Endothelial cell of umbilical vein (primary cell): ENCODE results near the gene TPO. TPM values are rescaled to one million over a fixed set of nuclear protein-coding genes. Genes with fewer than 3 reads are reported as not detected.

Experiments used
- BruUV-seq: library from RNA; stranded (reverse); fragments of 400-500 nt; replicated peaks from 2 replicates; lab custom pipeline; 2021; lab: Mats Ljungman, UMichigan
- CTCF ChIA-PET: fragments of 300-600, 350-600 bp; sonication (Branson Sonifier 250); formaldehyde crosslinking; loops from one replicate; lab custom pipeline; 2021; ENCODE audit warnings: antibody characterized with exemption, inconsistent platforms; lab: Charles Lee
- POLR2A ChIA-PET: fragments of 300-600, 350-600 bp; sonication (Branson Sonifier 250); formaldehyde crosslinking; loops from one replicate; lab custom pipeline; 2021; ENCODE audit warnings: antibody characterized with exemption, inconsistent platforms; lab: Charles Lee
- DNase-seq: peaks from one replicate; pipeline ENCODE4 v3.0.0-alpha.2; 2011; ENCODE audit warnings: low read depth, low spot score
- FAIRE-seq: peaks from 2 replicates; lab custom pipeline; 2011; peaks lifted over from hg19 to GRCh38; lab: Jason Lieb, UNC
- H2AFZ ChIP-seq: 2 replicates; pipeline ENCODE4 v1.6.0; 2012; ENCODE audit warnings: low read depth, low read length, control low read depth, inconsistent platforms
- H3K27ac ChIP-seq: 2 replicates; pipeline ENCODE4 v1.5.1; 2011; ENCODE audit warnings: low read depth, mild to moderate bottlenecking, control low read depth, low read length, moderate library complexity; ENCODE audit not compliant: insufficient read depth
- H3K27me3 ChIP-seq, 2 experiments: 2 replicates each; pipeline versions ENCODE4 v1.6.0 to v1.6.1; 2011; ENCODE audit warnings: low read length in 2 of 2, mixed read lengths in 1 of 2; ENCODE audit not compliant: control insufficient read depth in 2 of 2, insufficient read depth in 2 of 2
- H3K36me3 ChIP-seq, 2 experiments: 2 replicates in 1 of 2; 3 replicates in 1 of 2; pipeline ENCODE4 v1.5.1; 2011; ENCODE audit warnings: low read length in 2 of 2, mild to moderate bottlenecking in 1 of 2, moderate library complexity in 1 of 2; ENCODE audit not compliant: control insufficient read depth in 2 of 2, insufficient read depth in 2 of 2; ENCODE audit errors: extremely low read depth in 1 of 2
- H3K4me1 ChIP-seq: 3 replicates; pipeline ENCODE4 v1.5.1; 2011; ENCODE audit warnings: mild to moderate bottlenecking, low read length; ENCODE audit not compliant: control insufficient read depth, insufficient read depth; ENCODE audit errors: extremely low read depth
- H3K4me2 ChIP-seq: 2 replicates; pipeline ENCODE4 v1.6.1; 2011; ENCODE audit warnings: low read length, control low read depth, mixed read lengths; ENCODE audit not compliant: insufficient read depth
- H3K4me3 ChIP-seq, 3 experiments: fragments of 200-600 bp in 1 of 3; sonication (generic), shearing (Covaris generic) in 1 of 3; replicated peaks in 1 of 3; 2 replicates each; pipeline ENCODE4 v1.5.1; 2011 to 2016; ENCODE audit warnings: control low read depth in 3 of 3, low read length in 3 of 3, mild to moderate bottlenecking in 2 of 3, inconsistent platforms in 1 of 3, low read depth in 1 of 3, moderate library complexity in 1 of 3; ENCODE audit not compliant: insufficient read depth in 1 of 3
- H3K79me2 ChIP-seq: 2 replicates; pipeline ENCODE4 v1.6.0; 2012; ENCODE audit warnings: low read length, inconsistent platforms; ENCODE audit not compliant: control insufficient read depth, insufficient read depth
- H3K9ac ChIP-seq: replicated peaks from 2 replicates; pipeline ENCODE3; 2011; ENCODE audit warnings: low read length, control low read depth; ENCODE audit not compliant: insufficient read depth; ENCODE audit errors: extremely low read depth
- H3K9me1 ChIP-seq: replicated peaks from 3 replicates; pipeline ENCODE4 v1.6.0; 2011; ENCODE audit warnings: mild to moderate bottlenecking, low read length; ENCODE audit not compliant: control insufficient read depth, insufficient read depth; ENCODE audit errors: extremely low read depth
- H3K9me3 ChIP-seq: replicated peaks from 2 replicates; pipeline ENCODE4 v1.5.1; 2012; ENCODE audit warnings: low read length, inconsistent platforms; ENCODE audit not compliant: control insufficient read depth, insufficient read depth
- H4K20me1 ChIP-seq: replicated peaks from 2 replicates; pipeline ENCODE3; 2011; ENCODE audit warnings: mild to moderate bottlenecking, low read length; ENCODE audit not compliant: control insufficient read depth, insufficient read depth; ENCODE audit errors: extremely low read depth
- EZH2 ChIP-seq: IDR thresholded peaks from 2 replicates; pipeline ENCODE4 v1.6.1; 2012; ENCODE audit warnings: borderline replicate concordance, low read depth, mild to moderate bottlenecking, moderate library complexity, low read length, inconsistent platforms; ENCODE audit not compliant: severe bottlenecking
- FOS ChIP-seq: IDR thresholded peaks from 2 replicates; pipeline ENCODE4 v1.6.1; 2011; ENCODE audit warnings: mild to moderate bottlenecking, low read length, moderate library complexity, borderline replicate concordance; ENCODE audit not compliant: insufficient read depth
- GATA2 ChIP-seq: IDR thresholded peaks from 2 replicates; pipeline ENCODE4 v1.7.0; 2011; ENCODE audit warnings: low read depth, mild to moderate bottlenecking, moderate library complexity, mixed read lengths, low read length; ENCODE audit not compliant: insufficient read length, insufficient read depth
- JUN ChIP-seq: IDR thresholded peaks from 2 replicates; pipeline ENCODE4 v1.6.1; 2011; ENCODE audit warnings: borderline replicate concordance, low read depth; ENCODE audit not compliant: insufficient read length, insufficient read depth
- MYC ChIP-seq: IDR thresholded peaks from one replicate; pipeline ENCODE4 v1.6.1; 2011; ENCODE audit warnings: mild to moderate bottlenecking, low read depth, low read length
- POLR2A ChIP-seq: IDR thresholded peaks from 2 replicates; pipeline ENCODE4 v1.6.1; 2012; ENCODE audit warnings: low read depth, mild to moderate bottlenecking, control low read depth, low read length
- POLR2AphosphoS5 ChIP-seq: IDR thresholded peaks from 2 replicates; pipeline ENCODE4 v1.6.1; 2012; ENCODE audit warnings: low read depth, mild to moderate bottlenecking, control low read depth, low read length, moderate library complexity; ENCODE audit not compliant: insufficient read depth
- dilution Hi-C: fragments of 300-500 bp; cut with MboI; formaldehyde crosslinking; loops from one replicate; pipeline ENCODE4 v1.15.0; 2019; ENCODE audit warnings: low sequenced_read_pairs; ENCODE audit not compliant: extremely low pct_ligation_motif_present
- intact Hi-C: fragments of 100-400 bp; cut with micrococcal nuclease; formaldehyde crosslinking; loops from one replicate; pipeline ENCODE4 v1.10.0; 2022
- polyA plus RNA-seq, 4 experiments: library from polyadenylated mRNA; depleted of rRNA in 3 of 4; stranded (reverse) in 3 of 4; unstranded in 1 of 4; fragments of >200 nt; gene quantifications; 2 replicates each; pipeline versions ENCODE4 v1.2.1 to v1.2.3, GENCODE V29; 2011 to 2012; ENCODE audit warnings: missing spikeins in 1 of 4
- total RNA-seq: library from RNA; stranded (reverse); gene quantifications from 2 replicates; pipeline ENCODE4 v1.2.3, GENCODE V29; 2021
- TF ChIP-seq, protein P1 (sequence below): IDR thresholded peaks from 2 replicates; pipeline ENCODE4 v1.6.1; 2011; ENCODE audit not compliant: insufficient read depth, insufficient read length
- TF ChIP-seq, protein P2 (sequence below), 2 donors: IDR thresholded peaks; 1 replicate in 1 of 2; 2 replicates in 1 of 2; pipeline ENCODE4 v1.5.1; 2011; ENCODE audit warnings: low read length in 2 of 2, mild to moderate bottlenecking in 2 of 2, moderate library complexity in 2 of 2, control low read depth in 1 of 2, inconsistent platforms in 1 of 2, low read depth in 1 of 2; ENCODE audit not compliant: insufficient read depth in 1 of 2; ENCODE audit errors: extremely low read depth in 1 of 2

The TPO gene
- total and polyA plus RNA-seq, 2 donors (not counting 3 experiments of a cell fraction or from before 2014, with no cell fraction given) = not detected

DNA sequence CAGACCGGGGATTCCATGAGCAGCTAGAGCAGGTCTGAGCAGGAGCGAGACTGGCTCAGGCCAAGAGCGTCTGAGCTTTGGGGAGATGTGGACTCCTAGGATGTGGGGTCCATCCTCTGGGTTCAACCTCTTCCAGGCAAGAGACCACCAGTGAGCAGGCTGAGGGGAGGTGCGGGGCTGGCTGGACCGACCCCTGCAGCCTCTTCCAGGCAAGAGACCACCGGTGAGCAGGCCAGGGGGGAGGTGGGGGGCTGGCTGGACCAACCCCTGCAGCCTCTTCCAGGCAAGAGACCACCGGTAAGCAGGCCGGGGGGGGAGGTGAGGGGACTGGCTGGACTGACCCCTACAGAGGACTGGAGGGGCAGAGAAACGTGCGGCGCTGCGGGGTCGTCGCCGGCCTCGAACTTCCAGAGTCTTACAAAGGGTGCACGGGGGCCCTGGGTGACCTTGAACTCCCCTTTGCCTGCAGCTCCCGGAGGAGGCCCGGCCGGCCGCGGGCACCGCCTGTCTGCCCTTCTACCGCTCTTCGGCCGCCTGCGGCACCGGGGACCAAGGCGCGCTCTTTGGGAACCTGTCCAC is 63.4 kb downstream of the TPO start:
- H3K4me3 ChIP-seq = no peak overlapping the region
- no peak overlapping the region for H3K9ac ChIP-seq
- no peaks in the 10 kb centered on the region for H3K36me3 ChIP-seq
- CTCF ChIA-PET = no interaction called here
- peaks cover 2% of the 10 kb centered on the region for H3K9me3 ChIP-seq
- DNase-seq = no peak
- no peaks in the 10 kb centered on the region for H3K9me1 ChIP-seq
- intact Hi-C loops (no loop called here), dilution Hi-C loops (no loop called here)
- no peak overlapping the region for H3K4me2 ChIP-seq
- H3K27me3 ChIP-seq = no peaks in the 10 kb centered on the region
- no peak for FAIRE-seq
- H4K20me1 ChIP-seq = no peaks in the 10 kb centered on the region
- POLR2A ChIA-PET = no interaction called here
- no peak for TF ChIP-seq FOS
- TF ChIP-seq MYC = no peak
- TF ChIP-seq JUN = no peak
- TF ChIP-seq POLR2AphosphoS5 = no peak
- no peak for TF ChIP-seq POLR2A
- TF ChIP-seq, protein P1, sequence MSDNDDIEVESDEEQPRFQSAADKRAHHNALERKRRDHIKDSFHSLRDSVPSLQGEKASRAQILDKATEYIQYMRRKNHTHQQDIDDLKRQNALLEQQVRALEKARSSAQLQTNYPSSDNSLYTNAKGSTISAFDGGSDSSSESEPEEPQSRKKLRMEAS = no peak
- TF ChIP-seq EZH2 = no peak
- TF ChIP-seq, protein P2, sequence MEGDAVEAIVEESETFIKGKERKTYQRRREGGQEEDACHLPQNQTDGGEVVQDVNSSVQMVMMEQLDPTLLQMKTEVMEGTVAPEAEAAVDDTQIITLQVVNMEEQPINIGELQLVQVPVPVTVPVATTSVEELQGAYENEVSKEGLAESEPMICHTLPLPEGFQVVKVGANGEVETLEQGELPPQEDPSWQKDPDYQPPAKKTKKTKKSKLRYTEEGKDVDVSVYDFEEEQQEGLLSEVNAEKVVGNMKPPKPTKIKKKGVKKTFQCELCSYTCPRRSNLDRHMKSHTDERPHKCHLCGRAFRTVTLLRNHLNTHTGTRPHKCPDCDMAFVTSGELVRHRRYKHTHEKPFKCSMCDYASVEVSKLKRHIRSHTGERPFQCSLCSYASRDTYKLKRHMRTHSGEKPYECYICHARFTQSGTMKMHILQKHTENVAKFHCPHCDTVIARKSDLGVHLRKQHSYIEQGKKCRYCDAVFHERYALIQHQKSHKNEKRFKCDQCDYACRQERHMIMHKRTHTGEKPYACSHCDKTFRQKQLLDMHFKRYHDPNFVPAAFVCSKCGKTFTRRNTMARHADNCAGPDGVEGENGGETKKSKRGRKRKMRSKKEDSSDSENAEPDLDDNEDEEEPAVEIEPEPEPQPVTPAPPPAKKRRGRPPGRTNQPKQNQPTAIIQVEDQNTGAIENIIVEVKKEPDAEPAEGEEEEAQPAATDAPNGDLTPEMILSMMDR (IDR thresholded peaks at IDR 0.05; ENCODE audit: extremely low read depth in 1 of 2, insufficient read depth in 1 of 2, low read depth in 1 of 2, low read length in 2 of 2) = no peak
- TF ChIP-seq GATA2 = no peak
- H3K4me1 ChIP-seq = no peaks in the 10 kb centered on the region
- no peaks in the 10 kb centered on the region for H3K79me2 ChIP-seq
- no TSS peak for BruUV-seq
- H2AFZ ChIP-seq = no peak overlapping the region
- H3K27ac ChIP-seq = no peak overlapping the region
